Panc1 (cell line): ENCODE measurements around the gene CDK5.

Experiments used
- SIN3A ChIP-seq: IDR thresholded peaks from 2 replicates; pipeline ENCODE4 v1.6.1; 2012; ENCODE audit warnings: low read depth, mild to moderate bottlenecking, low read length, moderate library complexity, borderline replicate concordance; ENCODE audit not compliant: insufficient read depth
- TF ChIP-seq, protein P1 (sequence below): fragments of 450-650 bp; IDR thresholded peaks from 2 replicates; pipeline ENCODE4 v1.5.1; 2017; ENCODE audit warnings: mild to moderate bottlenecking

DNA sequence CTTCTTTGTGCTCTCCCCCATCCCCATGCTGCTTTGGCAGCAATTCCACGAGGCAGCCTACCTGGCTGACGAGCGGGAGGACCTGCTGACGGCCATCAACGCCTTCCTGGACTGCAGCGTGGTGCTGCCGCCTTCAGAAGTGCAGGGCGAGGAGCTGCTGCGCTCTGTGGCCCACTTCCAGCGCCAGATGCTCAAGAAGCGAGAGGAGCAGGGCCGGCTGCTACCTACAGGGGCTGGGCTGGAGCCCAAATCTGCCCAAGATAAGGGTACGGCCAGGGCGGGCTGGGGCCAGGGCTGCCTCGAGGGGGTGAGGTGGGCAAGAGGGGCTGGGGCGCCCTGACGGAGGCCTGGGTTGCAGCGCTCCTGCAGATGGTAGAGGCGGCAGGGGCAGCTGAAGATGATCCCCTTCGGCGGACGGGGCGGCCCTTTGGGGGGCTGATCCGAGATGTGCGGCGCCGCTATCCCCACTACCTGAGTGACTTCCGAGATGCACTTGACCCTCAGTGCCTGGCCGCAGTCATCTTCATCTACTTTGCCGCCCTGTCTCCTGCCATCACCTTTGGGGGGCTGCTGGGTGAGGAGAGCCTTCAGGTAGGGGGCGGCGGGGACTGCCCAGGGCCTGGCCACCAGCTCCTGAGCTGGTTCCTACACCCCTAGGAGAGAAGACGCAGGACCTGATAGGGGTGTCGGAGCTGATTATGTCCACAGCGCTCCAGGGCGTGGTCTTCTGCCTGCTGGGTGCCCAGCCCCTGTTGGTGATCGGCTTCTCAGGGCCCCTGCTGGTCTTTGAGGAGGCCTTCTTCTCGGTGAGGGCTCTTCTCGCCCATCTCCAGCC, 13.6 kb upstream of the CDK5 start:
- TF ChIP-seq SIN3A = no peak
- TF ChIP-seq, protein P1, sequence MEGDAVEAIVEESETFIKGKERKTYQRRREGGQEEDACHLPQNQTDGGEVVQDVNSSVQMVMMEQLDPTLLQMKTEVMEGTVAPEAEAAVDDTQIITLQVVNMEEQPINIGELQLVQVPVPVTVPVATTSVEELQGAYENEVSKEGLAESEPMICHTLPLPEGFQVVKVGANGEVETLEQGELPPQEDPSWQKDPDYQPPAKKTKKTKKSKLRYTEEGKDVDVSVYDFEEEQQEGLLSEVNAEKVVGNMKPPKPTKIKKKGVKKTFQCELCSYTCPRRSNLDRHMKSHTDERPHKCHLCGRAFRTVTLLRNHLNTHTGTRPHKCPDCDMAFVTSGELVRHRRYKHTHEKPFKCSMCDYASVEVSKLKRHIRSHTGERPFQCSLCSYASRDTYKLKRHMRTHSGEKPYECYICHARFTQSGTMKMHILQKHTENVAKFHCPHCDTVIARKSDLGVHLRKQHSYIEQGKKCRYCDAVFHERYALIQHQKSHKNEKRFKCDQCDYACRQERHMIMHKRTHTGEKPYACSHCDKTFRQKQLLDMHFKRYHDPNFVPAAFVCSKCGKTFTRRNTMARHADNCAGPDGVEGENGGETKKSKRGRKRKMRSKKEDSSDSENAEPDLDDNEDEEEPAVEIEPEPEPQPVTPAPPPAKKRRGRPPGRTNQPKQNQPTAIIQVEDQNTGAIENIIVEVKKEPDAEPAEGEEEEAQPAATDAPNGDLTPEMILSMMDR = no peak
